ENCODE data around the gene MATK. TPM values are rescaled to one million over a fixed set of nuclear protein-coding genes. Genes with fewer than 3 reads are reported as not detected.

The MATK gene
- total and polyA plus RNA-seq, 12 donors: 0.14 to 4.9 (median 0.49) TPM

DNA sequence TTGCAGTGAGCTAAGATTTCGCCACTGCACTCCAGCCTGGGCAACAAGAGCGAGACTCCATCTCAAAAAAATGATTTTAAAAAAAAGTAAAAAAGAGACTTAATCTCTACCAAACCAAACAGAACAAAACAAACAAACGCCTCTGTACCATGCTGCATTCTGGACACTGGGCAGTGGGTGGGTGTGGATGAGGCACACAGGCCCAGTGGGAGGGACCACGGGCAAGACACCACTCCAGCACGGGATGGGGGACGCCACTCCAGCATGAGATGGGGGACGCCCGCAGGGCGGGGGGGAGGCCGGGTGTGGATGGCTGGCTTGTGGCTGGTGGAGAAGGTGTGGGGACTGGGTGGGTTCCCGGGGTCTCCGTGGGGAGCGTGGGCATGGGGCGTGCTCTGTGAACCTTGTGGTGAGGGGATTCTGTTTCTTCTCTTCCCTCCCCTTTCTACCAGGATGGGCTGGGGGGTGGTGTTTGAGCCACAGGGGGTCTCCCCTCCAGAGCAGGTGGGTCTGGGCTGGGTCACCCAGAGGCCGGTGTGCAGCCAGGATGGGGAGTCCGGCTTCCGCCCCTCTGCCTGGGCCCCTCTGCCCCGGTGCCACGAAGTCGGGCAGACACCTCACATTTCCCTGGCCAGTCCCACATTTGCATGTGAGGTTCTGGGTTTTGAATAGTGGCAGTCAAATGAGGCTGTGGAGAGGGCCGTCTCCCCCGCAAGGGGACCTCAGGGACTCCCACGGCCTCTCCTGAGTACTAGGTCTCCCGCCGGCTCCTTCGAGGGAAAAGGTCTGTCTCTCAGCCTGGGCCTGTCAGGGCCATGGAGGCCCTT, 23.9 kb upstream of the MATK start:
- H3K9me3 ChIP-seq: no peaks in the 10 kb centered on the region
- WGBS, 2 donors: 80 to 81% methylated on average over 26 of the region's 26 CpGs

GRCh38 chr19:3808420-3809143, 22.4 kb upstream of the MATK start:
- intact Hi-C loops (cut with DNase I): no loop called here
- peak in 1 of 2 donors; percentile 48 for DNase-seq
- Histone ChIP-seq H3K4me1 (peaks cover 7 to 28% (median 16%) of the 10 kb centered on the region in 9 donors), H3K9me3 (no peaks in the 10 kb centered on the region), H3K36me3 (no peaks in the 10 kb centered on the region), H3K27ac (peak overlapping the region in 6 of 10 donors; percentile 9 to 64 (median 44)), H3K4me3 (no peak overlapping the region), H3K27me3 (peaks cover 0 to 10% (median 4%) of the 10 kb centered on the region in 7 donors)
- 72 to 78% methylated on average over 33 of the region's 33 CpGs for WGBS, 2 donors
- ATAC-seq: peak in 4 of 8 donors; percentile 27 to 55 (median 34)
- TF ChIP-seq, protein P1, sequence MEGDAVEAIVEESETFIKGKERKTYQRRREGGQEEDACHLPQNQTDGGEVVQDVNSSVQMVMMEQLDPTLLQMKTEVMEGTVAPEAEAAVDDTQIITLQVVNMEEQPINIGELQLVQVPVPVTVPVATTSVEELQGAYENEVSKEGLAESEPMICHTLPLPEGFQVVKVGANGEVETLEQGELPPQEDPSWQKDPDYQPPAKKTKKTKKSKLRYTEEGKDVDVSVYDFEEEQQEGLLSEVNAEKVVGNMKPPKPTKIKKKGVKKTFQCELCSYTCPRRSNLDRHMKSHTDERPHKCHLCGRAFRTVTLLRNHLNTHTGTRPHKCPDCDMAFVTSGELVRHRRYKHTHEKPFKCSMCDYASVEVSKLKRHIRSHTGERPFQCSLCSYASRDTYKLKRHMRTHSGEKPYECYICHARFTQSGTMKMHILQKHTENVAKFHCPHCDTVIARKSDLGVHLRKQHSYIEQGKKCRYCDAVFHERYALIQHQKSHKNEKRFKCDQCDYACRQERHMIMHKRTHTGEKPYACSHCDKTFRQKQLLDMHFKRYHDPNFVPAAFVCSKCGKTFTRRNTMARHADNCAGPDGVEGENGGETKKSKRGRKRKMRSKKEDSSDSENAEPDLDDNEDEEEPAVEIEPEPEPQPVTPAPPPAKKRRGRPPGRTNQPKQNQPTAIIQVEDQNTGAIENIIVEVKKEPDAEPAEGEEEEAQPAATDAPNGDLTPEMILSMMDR (IDR thresholded peaks at IDR 0.05): no peak

More for the DNA sequence above, 23.9 kb upstream of the MATK start:
- intact Hi-C loops (cut with DNase I): no loop called here
- Histone ChIP-seq H3K27me3 (peaks cover 0 to 10% (median 0%) of the 10 kb centered on the region in 7 donors), H3K36me3 (no peaks in the 10 kb centered on the region), H3K27ac (peak overlapping the region in 3 of 10 donors; percentile 15 to 79 (median 38)), H3K4me3 (no peak overlapping the region), H3K4me1 (peaks cover 7 to 39% (median 19%) of the 10 kb centered on the region in 9 donors)
- TF ChIP-seq, protein P1 (IDR thresholded peaks at IDR 0.05): no peak
- ATAC-seq: no peak
- no peak for DNase-seq

DNA sequence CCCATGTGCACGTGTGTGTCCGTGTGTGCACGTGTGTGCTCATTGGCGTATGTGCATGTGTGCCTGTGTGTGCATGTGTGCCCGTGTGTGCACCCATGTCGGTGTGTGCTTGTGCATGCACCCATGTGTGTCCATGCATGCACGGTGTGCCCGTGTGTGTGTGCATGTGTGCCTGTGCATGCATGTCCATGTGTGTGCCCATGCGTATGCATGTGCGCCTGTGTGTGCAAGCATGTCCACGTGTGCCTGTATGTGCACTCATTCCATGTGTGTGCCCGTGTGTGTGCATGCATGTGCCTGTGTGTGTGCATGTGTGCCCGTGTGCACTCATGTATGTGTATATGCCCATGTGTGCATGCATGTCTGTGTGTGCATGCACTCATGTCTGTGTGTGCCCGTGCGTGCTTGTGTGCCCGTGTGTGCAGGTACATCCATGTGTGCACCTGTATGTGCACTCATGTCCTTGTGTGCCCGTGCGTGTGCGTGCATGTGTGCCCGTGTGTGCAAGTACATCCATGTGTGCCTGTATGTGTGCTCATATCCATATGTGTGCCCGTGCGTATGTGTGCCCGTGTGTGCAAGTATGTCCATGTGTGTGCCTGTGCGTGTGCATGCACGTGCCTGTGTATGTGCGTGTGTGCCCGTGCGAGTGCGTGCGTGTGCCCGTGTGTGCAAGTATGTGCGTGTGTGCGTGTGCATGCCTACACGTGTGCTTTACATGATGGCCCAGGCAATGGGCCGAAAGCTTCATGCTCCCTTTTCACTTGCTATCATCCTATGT, 21.6 kb upstream of the MATK start:
- no peaks in the 10 kb centered on the region for H3K9me3 ChIP-seq
- H3K27ac ChIP-seq: no peak overlapping the region
- TF ChIP-seq, protein P1 (IDR thresholded peaks at IDR 0.05): no peak
- DNase-seq: no peak
- WGBS, 2 donors: 96% methylated on average over 35 of the region's 35 CpGs
- no peak overlapping the region for H3K4me3 ChIP-seq
- H3K4me1 ChIP-seq: peaks cover under 1 to 20% (median 8%) of the 10 kb centered on the region in 9 donors
- no peak for ATAC-seq
- H3K36me3 ChIP-seq: no peaks in the 10 kb centered on the region
- H3K27me3 ChIP-seq: peaks cover 0 to 14% (median 5%) of the 10 kb centered on the region in 7 donors
- intact Hi-C loops (cut with DNase I): no loop called here

GRCh38 chr19:3807131-3807480, 20.9 kb upstream of the MATK start:
- intact Hi-C loops (cut with DNase I): no loop called here
- DNase-seq: no peak
- no peak overlapping the region for H3K27ac ChIP-seq
- TF ChIP-seq, protein P1 (IDR thresholded peaks at IDR 0.05): no peak
- WGBS, 2 donors: 74 to 81% methylated on average over 19 of the region's 19 CpGs
- H3K4me1 ChIP-seq: peaks cover 0 to 15% (median 5%) of the 10 kb centered on the region in 9 donors
- peaks cover 0 to 18% (median 10%) of the 10 kb centered on the region in 7 donors for H3K27me3 ChIP-seq
- no peak for ATAC-seq
- no peak overlapping the region for H3K4me3 ChIP-seq
- H3K9me3 ChIP-seq: no peaks in the 10 kb centered on the region
- H3K36me3 ChIP-seq: no peaks in the 10 kb centered on the region
